ENCODE results near the gene SDK1.

Gene SDK1

GRCh38 chr7:4103352-4104091, 802.5 kb downstream of the SDK1 start (continued):
- TF ChIP-seq ZBTB20 (tag by site-specific recombination; IDR thresholded peaks at IDR 0.05) (no peak), ZEB2 (tag by site-specific recombination; IDR thresholded peaks at IDR 0.05) (no peak), ZNF248 (tag by site-specific recombination; IDR thresholded peaks at IDR 0.05) (no peak), ZNF558 (tag by site-specific recombination; IDR thresholded peaks at IDR 0.05) (no peak), ZNF621 (tag by site-specific recombination; IDR thresholded peaks at IDR 0.05) (no peak), ZNF610 (tag by site-specific recombination; IDR thresholded peaks at IDR 0.05; ENCODE audit: borderline replicate concordance) (no peak), ZNF626 (tag by site-specific recombination; IDR thresholded peaks at IDR 0.05) (no peak), SCRT1 (tag by site-specific recombination; IDR thresholded peaks at IDR 0.05; ENCODE audit: borderline replicate concordance) (no peak)
- TF ChIP-seq, protein P1, sequence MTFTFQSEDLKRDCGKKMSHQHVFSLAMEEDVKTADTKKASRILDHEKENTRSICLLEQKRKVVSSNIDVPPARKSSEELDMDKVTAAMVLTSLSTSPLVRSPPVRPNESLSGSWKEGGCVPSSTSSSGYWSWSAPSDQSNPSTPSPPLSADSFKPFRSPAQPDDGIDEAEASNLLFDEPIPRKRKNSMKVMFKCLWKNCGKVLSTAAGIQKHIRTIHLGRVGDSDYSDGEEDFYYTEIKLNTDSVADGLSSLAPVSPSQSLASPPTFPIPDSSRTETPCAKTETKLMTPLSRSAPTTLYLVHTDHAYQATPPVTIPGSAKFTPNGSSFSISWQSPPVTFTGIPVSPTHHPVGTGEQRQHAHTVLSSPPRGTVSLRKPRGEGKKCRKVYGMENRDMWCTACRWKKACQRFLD (tag by site-specific recombination; IDR thresholded peaks at IDR 0.05) = no peak
- TF ChIP-seq, protein P2, sequence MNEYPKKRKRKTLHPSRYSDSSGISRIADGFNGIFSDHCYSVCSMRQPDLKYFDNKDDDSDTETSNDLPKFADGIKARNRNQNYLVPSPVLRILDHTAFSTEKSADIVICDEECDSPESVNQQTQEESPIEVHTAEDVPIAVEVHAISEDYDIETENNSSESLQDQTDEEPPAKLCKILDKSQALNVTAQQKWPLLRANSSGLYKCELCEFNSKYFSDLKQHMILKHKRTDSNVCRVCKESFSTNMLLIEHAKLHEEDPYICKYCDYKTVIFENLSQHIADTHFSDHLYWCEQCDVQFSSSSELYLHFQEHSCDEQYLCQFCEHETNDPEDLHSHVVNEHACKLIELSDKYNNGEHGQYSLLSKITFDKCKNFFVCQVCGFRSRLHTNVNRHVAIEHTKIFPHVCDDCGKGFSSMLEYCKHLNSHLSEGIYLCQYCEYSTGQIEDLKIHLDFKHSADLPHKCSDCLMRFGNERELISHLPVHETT (tag by site-specific recombination; IDR thresholded peaks at IDR 0.05) = no peak

DNA sequence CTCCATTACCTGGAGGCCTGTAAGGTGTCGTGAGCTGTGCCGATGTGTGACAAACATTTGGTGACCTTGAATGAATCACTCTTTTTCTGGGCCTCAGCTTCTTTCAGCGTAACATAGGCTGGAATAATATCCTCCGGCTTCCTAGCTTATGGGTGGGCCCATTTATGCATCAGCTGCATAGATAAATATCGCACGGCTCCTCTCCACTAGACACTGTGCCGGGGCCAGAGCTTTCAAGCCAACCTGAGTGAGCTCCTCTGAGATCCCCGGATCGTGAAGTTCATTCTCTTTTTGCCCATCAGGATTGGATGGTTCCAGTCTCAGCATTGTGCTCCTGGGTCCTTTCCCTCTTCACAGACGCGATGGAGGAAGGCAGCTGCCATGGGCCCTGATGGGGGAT, 806.8 kb downstream of the SDK1 start:
- ChIA-PET POLR2A (no interaction called here), CTCF (no interaction called here)
- H3K36me3 ChIP-seq (ENCODE audit: control insufficient read depth in 2 of 2, insufficient read depth in 1 of 2, low read length in 2 of 2) = no peaks in the 10 kb centered on the region
- TF ChIP-seq BCL11A (tag by site-specific recombination; IDR thresholded peaks at IDR 0.05; ENCODE audit: low read depth) = no peak
- TF ChIP-seq ZNF654 (tag by site-specific recombination; IDR thresholded peaks at IDR 0.05; ENCODE audit: low read depth) = no peak
- TF ChIP-seq TCF7L2 (IDR thresholded peaks at IDR 0.05; ENCODE audit: borderline replicate concordance, low read depth, low read length) = no peak
- no peak for TF ChIP-seq ZNF416 (tag by site-specific recombination; IDR thresholded peaks at IDR 0.05)
- no peak for TF ChIP-seq REST (tag by site-specific recombination; IDR thresholded peaks at IDR 0.05)
- no peak for TF ChIP-seq ZSCAN5A (tag by site-specific recombination; IDR thresholded peaks at IDR 0.05)
- no peak for TF ChIP-seq ZNF121 (tag by site-specific recombination; IDR thresholded peaks at IDR 0.05)
- no peak for TF ChIP-seq ZNF223 (tag by site-specific recombination; IDR thresholded peaks at IDR 0.05)
- no peak for TF ChIP-seq ZNF529 (tag by site-specific recombination; IDR thresholded peaks at IDR 0.05; ENCODE audit: insufficient replicate concordance)
- TF ChIP-seq, protein P3, sequence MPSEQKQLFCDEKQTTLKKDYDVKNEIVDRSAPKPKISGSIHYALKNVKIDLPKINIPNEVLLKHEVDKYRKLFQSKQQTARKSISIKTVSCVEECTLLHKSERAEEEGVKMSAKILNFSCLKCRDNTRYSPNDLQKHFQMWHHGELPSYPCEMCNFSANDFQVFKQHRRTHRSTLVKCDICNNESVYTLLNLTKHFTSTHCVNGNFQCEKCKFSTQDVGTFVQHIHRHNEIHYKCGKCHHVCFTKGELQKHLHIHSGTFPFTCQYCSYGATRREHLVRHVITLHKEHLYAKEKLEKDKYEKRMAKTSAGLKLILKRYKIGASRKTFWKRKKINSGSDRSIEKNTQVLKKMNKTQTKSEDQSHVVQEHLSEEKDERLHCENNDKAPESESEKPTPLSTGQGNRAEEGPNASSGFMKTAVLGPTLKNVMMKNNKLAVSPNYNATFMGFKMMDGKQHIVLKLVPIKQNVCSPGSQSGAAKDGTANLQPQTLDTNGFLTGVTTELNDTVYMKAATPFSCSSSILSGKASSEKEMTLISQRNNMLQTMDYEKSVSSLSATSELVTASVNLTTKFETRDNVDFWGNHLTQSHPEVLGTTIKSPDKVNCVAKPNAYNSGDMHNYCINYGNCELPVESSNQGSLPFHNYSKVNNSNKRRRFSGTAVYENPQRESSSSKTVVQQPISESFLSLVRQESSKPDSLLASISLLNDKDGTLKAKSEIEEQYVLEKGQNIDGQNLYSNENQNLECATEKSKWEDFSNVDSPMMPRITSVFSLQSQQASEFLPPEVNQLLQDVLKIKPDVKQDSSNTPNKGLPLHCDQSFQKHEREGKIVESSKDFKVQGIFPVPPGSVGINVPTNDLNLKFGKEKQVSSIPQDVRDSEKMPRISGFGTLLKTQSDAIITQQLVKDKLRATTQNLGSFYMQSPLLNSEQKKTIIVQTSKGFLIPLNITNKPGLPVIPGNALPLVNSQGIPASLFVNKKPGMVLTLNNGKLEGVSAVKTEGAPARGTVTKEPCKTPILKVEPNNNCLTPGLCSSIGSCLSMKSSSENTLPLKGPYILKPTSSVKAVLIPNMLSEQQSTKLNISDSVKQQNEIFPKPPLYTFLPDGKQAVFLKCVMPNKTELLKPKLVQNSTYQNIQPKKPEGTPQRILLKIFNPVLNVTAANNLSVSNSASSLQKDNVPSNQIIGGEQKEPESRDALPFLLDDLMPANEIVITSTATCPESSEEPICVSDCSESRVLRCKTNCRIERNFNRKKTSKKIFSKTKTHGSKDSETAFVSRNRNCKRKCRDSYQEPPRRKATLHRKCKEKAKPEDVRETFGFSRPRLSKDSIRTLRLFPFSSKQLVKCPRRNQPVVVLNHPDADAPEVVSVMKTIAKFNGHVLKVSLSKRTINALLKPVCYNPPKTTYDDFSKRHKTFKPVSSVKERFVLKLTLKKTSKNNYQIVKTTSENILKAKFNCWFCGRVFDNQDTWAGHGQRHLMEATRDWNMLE (tag by site-specific recombination; conservative IDR thresholded peaks at IDR 0.05; ENCODE audit: low read depth) = no peak
- no peak for TF ChIP-seq ZNF791 (tag by site-specific recombination; IDR thresholded peaks at IDR 0.05)
- TF ChIP-seq ZNF302 (tag by site-specific recombination; IDR thresholded peaks at IDR 0.05; ENCODE audit: low read depth) = no peak

More for the DNA sequence above, 806.8 kb downstream of the SDK1 start:
- Histone ChIP-seq H3K4me1 (ENCODE audit: control insufficient read depth, insufficient read depth, low read length) (no peaks in the 10 kb centered on the region), H3K27ac (ENCODE audit: extremely low read depth, low read depth, low read length) (no peak overlapping the region), H3K9me3 (ENCODE audit: control insufficient read depth, insufficient read depth, low read depth, low read length) (no peaks in the 10 kb centered on the region), H3K4me3 (ENCODE audit: low read depth, low read length) (no peak overlapping the region)

Measured in HEK293 (cell line).